GM21381 (cell line): ENCODE measurements around the gene CELSR3.

Experiments
- ATAC-seq: cut with Tn5 transposase; IDR thresholded peaks from one replicate; pipeline ENCODE4 v1.9.1; 2021; ENCODE audit warnings: mild to moderate bottlenecking, moderate library complexity; ENCODE audit not compliant: unreplicated experiment

The CELSR3 gene, protein sequence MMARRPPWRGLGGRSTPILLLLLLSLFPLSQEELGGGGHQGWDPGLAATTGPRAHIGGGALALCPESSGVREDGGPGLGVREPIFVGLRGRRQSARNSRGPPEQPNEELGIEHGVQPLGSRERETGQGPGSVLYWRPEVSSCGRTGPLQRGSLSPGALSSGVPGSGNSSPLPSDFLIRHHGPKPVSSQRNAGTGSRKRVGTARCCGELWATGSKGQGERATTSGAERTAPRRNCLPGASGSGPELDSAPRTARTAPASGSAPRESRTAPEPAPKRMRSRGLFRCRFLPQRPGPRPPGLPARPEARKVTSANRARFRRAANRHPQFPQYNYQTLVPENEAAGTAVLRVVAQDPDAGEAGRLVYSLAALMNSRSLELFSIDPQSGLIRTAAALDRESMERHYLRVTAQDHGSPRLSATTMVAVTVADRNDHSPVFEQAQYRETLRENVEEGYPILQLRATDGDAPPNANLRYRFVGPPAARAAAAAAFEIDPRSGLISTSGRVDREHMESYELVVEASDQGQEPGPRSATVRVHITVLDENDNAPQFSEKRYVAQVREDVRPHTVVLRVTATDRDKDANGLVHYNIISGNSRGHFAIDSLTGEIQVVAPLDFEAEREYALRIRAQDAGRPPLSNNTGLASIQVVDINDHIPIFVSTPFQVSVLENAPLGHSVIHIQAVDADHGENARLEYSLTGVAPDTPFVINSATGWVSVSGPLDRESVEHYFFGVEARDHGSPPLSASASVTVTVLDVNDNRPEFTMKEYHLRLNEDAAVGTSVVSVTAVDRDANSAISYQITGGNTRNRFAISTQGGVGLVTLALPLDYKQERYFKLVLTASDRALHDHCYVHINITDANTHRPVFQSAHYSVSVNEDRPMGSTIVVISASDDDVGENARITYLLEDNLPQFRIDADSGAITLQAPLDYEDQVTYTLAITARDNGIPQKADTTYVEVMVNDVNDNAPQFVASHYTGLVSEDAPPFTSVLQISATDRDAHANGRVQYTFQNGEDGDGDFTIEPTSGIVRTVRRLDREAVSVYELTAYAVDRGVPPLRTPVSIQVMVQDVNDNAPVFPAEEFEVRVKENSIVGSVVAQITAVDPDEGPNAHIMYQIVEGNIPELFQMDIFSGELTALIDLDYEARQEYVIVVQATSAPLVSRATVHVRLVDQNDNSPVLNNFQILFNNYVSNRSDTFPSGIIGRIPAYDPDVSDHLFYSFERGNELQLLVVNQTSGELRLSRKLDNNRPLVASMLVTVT (N-terminal part only)

DNA sequence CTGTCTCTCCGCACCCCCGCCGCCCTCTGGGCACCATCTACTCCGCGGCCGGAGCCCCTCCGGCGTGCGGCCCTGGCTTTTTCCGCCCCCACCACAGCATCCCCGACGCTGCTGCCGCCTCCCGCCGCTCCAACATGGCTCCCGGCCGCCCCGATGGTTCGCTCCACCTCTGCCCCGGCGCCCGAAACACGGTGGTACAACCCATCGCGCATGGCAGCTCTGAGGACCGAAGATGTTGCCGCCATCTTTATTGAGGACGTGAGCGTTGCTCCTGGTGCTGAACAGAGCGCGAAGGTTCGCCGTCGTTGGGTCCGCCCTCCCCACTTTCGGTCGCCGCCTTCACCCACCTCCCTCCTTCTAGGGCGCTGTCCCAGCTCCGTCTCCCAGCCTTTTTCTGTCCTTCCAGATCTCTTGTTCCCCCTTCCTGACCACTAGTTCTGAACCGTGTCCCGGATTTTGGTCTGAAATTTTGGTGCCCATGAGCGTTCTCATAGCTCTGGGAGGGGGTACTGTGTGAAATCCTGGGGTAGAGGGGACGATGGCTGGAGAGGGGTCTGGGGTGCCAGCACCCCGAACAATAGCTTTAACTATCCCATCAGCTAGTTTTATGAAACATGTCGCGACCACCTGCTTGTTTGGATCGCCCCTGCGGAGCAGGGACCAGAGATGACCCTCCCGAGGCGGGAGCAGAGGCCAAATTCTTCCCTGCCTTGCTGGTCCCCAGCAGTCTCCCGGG lies at the start of gene CELSR3:
CELSR3 (minus strand) TSS at position 134 of the 736 bp plus-strand sequence. CDS start 252 bp downstream, outside the sequence.
- ATAC-seq = no peak

DNA sequence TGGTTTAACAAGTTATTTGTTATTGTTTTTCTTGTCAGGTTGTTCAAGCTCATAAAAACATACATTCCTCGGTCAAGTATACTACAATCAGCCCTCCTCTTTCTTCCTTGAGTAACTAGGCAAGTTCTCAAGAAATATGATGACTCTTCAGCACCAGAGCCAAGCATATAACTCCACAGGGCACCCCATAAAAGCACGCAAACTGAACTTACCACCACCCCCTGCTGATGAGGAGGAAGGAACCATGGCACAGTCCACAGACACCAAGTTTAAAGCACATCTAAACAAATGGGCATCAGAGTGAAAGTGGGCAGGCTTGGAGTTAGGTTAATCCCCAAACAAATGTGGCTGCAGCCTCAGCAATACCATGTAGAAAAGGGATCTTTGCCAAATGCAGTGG lies 49.0 kb upstream of the CELSR3 start:
- ATAC-seq = no peak

DNA sequence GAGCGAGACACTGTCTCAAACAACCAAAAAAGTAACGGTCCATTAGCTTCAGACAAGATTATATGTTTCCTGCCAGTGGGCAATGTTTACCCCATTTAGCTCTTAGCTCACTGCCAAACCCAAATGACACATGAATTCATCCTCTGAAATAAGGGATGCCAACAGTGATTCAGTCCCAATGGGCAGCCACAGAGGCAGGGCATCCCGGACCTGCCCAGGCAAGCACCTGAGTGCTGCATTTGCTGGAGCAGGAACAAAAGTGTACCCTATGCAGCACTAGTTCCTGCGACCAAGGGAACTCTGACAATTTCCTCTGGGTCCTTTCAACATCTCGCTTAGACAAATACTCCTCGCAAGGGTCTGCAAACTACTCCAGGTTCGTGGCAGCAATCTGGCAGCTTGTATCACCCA lies 46.4 kb upstream of the CELSR3 start:
- ATAC-seq = no peak

DNA sequence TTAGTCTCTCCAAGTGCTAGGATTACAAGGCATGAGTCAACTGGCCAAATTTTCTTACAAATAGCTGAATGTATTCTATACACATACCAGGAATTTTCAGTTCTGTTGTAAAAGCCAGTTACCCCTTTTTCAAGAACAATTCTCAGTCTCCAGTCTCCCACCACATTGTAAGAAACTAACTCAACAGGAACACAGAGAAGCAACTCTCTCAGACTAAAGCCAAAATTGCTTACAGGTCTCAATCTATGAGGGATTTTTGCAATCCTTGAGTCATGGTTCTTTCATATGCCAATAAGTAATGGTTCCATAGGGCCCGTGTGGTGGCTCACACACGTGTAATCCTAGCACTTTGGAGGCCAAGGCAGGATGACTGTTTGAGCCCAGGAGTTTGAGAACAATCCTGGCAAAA lies 45.8 kb upstream of the CELSR3 start:
- no peak for ATAC-seq

DNA sequence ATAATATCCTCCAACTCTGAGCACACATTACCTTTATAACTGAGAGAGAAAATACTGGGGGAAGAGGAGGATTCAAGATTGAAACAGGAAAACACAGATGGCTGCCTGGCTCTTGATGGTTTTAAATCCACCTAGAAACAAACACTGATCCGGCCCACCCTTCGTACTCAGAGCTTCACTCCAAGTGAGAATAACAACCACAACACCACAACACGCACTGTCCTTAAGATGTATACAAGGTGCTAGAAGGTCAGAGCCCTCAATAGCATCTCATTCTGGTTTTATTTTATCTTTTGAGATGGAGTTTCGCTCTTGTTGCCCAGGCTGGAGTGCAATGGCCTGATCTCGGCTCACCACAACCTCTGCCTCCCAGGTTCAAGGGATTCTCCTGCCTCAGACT lies 44.5 kb upstream of the CELSR3 start:
- ATAC-seq = no peak

DNA sequence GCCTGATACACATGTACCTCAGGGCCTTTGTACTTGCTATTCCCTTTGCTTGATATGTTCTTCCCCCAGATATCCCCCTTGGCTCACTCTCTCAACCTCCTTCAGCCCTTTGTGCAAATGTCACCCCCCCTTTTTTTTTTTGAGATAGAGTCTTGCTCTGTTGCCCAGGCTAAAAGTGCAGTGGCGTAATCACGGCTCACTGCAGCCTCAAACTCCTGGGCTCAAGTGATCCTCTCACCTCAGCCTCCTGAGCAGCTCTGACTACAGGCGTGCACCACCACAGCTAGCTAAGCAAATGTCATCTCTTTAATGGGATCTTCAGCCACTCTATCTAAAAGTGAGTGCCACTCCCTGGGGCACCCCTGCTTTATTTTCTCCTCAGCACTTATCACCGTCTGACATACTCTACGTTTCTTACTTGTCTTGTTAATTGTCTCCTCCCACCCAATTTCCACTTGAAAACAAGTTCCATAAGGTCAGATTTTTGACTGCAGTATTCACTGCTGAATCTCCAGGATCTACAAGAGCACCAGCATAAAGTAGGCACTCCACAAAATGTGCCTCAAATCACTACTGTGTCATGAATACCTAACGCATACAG lies 39.7 kb upstream of the CELSR3 start:
- no peak for ATAC-seq

DNA sequence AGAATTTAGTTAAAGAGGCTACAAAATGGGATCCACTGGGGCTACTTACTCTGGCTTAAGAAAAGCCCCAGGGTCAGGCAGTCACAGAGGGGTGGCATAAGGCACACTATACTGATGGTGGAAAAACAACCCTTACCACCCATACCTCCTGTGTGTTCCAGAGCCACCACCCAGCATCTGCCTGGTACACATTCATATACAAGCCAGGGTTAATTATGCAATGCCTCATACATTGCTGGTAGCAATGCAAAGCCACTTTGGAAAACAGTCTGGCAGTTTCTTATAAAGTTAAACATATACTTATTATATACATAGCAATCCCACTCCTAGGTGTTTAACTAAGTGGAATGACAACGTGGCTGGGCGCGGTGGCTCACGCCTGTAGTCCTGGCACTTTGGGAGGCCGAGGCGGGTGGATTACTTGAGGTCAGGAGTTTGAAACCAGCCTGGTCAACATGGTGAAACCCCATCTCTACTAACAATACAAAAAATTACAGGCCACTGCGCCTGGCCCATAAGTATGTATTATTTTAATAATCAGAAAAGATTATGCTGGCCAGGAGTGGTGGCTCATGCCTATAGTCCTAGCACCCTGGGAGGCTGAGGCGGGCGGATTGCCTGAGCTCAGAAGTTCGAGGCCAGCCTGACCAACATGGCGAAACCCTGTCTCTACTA lies 38.2 kb upstream of the CELSR3 start:
- no peak for ATAC-seq

DNA sequence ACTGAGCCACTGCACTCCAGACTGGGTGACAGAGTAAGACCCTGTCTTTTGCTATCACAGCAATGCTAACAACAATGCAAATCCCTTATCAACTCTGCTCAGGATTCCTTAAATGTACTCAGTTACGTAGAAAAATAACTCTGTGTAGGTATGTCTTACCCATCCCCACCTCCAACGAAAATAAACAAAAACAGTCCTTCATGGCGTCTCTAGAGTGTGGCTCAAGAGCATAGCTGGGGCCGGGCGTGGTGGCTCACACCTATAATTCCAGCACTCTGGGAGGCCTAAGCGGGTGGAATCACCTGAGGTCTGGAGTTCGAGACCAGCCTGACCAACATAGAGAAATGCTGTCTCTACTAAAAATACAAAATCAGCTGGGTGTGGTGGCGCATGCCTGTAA lies 36.2 kb upstream of the CELSR3 start:
- ATAC-seq = no peak

DNA sequence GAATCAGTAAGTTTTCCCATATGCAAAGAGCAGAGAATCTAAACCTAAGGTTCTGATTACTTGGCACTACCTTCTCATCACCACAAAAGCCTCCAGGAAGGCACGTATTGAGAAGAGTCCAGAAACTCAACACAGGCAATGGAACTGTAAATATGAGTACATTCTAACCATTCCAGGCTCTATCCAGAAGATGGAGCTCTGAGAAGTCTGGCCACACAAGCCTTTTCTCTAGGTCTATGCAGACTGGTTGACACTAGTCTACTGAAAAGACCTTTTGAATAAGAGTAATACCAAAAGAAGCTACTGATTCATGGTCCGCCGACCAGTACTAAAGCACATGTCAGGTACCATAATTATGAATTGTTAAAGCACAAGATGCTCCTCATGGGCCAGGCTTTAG lies 35.3 kb upstream of the CELSR3 start:
- no peak for ATAC-seq

DNA sequence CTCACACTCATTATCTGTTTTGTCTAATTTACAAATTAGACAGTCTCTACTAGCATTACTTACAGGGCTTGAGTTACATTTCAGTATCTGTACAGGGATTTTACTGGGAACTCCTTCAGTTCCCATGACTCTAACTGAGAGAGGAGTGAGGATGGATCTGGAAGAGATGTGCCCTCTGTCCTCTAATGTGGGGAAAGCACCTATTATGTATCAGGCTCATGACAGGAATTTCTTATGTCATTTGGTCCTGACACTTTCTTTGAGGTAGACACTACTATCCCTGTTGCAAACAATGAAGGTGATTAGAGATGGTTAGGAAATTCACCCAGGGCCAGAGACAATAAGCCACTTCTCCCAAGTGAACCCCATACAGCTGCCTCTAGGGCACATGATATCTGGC lies 33.9 kb upstream of the CELSR3 start:
- no peak for ATAC-seq

DNA sequence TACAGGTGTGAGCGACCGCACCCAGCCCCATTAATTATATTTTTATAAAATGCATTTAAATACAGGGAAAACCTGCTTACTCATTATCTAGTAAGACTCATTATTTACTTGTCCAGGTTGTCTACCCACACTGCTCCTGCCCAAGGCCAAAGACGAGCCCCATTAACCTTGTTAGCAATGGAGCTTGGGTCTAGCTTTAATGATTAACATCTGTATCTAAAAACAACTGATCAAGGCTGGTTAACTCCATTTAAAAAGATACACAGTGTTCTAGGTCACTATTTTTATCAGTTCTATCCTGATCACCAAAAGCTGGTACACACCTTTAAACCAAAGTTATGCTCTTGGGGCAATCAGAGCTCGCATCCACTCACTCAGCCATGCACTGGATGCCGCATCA lies 33.5 kb upstream of the CELSR3 start:
- no peak for ATAC-seq

DNA sequence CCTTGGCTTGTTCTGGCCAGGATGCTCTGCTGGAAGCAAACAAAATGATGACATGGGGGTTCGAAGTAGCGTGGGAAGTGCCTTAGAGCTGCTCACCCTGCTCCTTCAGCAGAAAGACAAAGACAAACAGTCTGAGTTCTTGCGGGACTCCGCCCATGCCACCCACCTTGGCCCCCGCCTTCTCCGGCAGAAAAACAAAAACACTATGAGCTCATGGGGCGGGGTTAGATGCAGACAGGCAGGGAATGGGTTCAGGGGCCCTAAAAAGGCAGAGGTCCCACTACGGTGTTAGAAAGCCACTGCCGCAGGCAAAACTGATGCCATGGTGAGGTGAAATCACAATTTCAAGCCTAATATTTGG lies 32.7 kb upstream of the CELSR3 start:
- no peak for ATAC-seq

DNA sequence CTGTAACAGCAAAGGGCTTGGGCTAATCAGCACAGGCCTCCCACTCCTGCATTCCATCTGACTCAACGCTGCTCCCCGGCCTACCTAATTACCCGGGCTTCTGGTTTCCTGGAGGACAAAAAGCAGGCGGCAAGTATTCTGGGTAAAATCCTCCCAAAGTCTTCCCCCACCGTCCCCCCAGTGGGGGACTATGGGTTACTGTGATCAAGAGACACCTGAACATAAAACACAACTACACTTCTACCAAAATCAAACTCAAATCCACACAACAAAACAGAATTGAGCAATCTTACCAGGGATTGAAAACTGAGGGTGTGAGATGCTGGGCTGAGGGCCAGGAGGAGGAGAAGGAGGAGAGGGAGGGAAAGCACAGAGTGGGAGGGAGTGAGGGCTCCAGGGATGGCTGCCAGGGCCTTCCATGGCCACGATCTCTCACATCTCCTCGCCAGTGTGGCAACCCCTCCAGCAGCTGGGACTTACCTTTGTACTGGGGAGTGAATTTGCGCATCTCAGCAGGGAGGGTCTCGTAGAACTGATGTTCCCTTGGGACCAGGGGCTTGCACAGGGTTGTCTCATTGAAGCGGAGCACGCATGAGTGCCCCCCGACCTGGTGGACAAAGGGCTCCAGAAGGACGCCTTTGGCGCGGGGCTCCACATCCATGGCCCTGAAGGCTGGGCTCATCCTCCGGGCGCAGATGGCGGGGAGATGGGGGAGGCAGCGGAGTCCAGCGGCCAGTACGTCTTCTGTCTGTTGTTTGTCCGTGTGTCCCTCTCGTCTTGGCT lies 32.1 kb upstream of the CELSR3 start:
- no peak for ATAC-seq

DNA sequence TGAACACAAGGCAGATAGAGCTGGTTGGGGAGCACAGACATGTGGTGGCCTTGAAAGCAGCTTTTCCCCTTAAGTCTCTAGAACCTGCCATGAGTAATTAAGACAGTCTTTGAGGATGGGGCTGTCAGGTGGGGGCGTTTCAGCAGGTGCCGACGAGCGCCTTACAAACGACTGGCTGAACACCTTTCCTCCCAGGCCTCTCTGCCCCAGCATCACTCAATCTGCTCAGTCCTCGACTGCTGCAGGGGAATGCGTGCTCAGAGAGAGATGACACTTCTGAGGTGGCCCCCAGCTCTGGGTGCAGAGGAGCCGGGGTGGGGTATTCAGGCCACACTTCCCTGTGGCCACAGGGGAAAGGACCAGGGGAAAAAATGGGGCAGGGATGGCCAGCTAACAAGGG lies 31.1 kb upstream of the CELSR3 start:
- no peak for ATAC-seq

DNA sequence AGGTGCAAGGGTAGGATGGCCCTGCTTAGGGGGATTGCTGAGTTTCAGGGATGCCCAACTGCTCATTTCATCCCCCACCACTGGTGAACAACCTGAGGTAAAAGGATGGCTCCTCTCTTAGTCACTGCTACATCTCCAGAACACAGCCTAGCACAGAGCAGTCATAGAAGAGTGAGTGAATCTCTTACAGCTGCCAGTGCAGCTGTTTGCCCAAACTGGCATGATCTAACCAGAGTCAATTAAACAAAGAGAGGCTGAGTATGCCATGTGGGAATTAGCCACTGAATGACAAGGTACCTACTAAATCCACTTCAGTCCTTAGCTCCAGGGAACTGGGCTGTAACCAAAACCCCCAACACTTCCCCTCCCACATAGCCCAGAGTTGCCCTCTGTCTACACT lies 29.9 kb upstream of the CELSR3 start:
- ATAC-seq = no peak

DNA sequence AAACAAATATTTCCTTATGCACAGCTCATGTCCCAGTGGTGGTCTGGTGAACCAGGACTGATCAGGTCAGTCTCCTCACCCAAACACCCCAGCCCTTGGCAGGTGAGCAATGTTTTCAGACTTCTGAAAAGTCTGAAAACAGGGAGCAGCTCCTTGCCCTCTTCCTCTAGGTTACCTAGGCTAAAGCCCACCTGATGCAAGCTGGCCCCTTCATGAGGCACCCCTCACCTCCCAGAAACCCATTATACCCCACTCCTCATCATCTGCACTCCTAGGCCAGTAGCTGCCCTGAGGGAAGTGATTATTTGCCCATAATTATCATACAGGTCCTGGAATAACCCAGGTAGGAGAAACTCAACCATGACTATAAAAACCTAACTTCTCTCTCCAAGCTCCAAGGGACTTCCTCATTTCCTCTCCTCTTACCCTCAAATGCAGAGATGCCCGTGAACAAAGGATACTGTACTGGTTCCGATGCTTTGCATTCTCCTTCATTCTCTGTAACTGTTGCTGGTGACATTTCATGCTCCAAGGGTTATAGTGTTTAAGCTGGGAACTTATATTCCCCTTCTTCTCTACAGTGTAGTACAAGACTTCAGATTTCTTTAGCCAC lies 28.3 kb upstream of the CELSR3 start:
- ATAC-seq = no peak

DNA sequence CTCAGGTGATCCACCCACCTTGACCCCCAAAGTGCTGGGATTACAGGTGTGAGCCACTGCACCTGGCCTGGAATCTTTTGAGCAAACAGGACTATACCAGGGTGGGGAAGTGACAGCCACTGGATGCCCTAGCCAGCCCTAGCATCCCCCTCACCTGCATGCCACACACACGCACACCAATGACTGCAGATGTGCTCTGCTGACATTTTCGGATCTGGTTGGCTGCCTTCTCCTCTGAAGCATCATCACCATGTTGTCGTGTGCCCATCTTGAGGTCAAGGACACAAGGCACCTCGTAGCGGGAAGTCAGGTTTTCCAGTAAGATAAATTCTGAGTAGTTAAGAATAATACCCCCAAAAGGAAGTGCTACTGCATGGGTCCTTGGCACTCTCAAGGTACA lies 26.7 kb upstream of the CELSR3 start:
- ATAC-seq = no peak

DNA sequence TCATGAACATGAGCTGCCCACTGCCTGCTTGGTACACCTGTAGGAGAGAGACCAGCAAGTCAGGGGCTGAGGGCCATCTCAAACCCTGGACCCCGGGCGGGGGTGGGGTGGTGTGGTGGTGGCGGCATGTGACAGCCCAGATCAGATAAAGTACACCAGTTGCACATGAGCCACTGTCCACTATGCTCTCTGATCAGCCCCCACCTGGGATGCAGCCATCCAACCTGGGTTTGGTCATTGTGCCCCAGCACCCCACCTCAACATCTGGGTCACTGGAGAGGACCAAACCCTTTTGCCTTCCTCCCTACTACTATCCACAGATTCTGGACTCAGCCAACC lies 26.0 kb upstream of the CELSR3 start:
- ATAC-seq = no peak
